ENCODE measurements around the gene PRMT9.

GRCh38 chr4:147696866-147697265 is 12.9 kb upstream of the PRMT9 start:
- no peak for TF ChIP-seq EZH2 (IDR thresholded peaks at IDR 0.05; ENCODE audit: low read length, missing control alignments)
- TF ChIP-seq, protein P1, sequence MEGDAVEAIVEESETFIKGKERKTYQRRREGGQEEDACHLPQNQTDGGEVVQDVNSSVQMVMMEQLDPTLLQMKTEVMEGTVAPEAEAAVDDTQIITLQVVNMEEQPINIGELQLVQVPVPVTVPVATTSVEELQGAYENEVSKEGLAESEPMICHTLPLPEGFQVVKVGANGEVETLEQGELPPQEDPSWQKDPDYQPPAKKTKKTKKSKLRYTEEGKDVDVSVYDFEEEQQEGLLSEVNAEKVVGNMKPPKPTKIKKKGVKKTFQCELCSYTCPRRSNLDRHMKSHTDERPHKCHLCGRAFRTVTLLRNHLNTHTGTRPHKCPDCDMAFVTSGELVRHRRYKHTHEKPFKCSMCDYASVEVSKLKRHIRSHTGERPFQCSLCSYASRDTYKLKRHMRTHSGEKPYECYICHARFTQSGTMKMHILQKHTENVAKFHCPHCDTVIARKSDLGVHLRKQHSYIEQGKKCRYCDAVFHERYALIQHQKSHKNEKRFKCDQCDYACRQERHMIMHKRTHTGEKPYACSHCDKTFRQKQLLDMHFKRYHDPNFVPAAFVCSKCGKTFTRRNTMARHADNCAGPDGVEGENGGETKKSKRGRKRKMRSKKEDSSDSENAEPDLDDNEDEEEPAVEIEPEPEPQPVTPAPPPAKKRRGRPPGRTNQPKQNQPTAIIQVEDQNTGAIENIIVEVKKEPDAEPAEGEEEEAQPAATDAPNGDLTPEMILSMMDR (conservative IDR thresholded peaks at IDR 0.05 in 1 of 2, IDR thresholded peaks at IDR 0.05 in 1 of 2; ENCODE audit: low read depth in 1 of 2, low read length in 2 of 2) = no peak
